Jurkat, Clone E6-1 (cell line): ENCODE results near the gene PSMB3.
"Not testable (repeated sequence)": the region's sequence is repeated elsewhere in the genome, so short reads cannot be mapped to it uniquely, and the experiment has no call there.

ENCODE experiments used
- DNase-seq: peaks from one replicate; pipeline ENCODE4 v3.0.0-alpha.2; 2011; ENCODE audit warnings: low read depth, low spot score
- H3K4me3 ChIP-seq: 2 replicates; pipeline ENCODE4 v1.5.1; 2011; ENCODE audit warnings: mild to moderate bottlenecking, low read length, control low read depth, moderate library complexity

Gene PSMB3

DNA sequence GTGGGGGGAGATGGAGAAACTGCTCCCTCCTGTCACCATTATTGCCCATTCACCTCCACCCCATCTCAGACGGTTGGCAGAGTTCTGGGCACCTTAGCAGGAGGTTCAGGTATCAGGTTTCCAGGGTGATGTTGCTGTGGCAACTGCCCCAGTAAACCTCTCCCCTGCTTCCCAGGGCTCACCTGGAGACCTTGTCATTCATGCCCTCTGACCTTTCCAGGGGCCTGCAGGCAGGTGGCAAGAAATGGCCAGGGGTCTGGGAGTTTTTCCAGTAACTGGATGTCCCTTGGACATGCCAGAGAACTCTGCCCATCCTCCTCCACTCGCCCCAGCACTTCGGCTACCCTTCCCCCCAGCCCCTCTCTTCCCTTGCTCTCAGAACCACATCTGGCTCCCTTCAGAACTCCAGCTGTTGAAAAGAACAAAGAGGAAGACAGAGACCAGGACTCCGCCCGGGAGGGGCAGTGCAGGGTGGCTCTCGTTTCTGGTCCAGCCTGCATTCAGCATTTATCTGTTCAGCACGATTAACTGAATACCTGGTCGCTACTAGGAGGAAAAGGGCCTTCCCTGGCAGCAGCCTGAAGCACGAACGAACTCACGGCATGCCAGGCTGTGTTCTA lies 39.0 kb upstream of the PSMB3 start:
- no peak for DNase-seq
- H3K4me3 ChIP-seq = no peak overlapping the region

- DNase-seq = no peak
Observed at GRCh38 chr17:38715216-38715943, 37.2 kb upstream of the PSMB3 start.

GRCh38 chr17:38716368-38717005 lies 36.1 kb upstream of the PSMB3 start:
- no peak for DNase-seq
- no peak overlapping the region for H3K4me3 ChIP-seq

More at GRCh38 chr17:38715216-38715943, 37.2 kb upstream of the PSMB3 start:
- H3K4me3 ChIP-seq = no peak overlapping the region

DNA sequence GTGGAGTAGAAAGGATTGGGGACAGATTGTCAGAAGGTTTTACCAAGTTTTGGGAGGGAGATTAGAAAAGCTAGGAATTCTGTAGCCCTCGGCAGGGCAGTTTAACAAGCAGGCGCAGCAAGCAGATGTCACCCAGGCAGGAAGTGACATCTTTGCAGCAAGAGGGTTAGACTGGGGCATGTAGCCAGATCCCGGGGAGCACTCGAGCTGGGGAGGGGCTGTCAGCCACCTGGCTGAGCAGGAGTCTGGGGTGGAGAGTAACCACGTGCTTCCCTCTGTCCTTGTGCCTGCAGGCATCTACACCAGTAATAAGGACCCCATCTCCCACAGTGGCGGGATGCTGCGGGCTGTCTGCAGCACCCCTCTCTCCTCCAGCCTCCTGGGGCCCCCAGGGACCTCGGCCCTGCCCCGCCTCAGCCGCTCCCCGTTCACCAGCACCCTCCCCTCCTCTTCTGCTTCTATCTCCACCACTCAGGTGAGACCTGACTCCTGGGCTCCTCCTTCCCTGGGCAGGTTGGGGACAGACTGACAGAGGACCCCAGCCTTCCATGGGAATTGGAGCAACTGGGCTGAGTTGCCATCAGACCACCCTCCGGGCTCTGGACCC lies 35.3 kb upstream of the PSMB3 start:
- no peak overlapping the region for H3K4me3 ChIP-seq
- no peak for DNase-seq

- no peak for DNase-seq
- H3K4me3 ChIP-seq = no peak overlapping the region
Observed at GRCh38 chr17:38719289-38719942, 33.1 kb upstream of the PSMB3 start.

- no peak for DNase-seq
- H3K4me3 ChIP-seq = no peak overlapping the region
Observed at GRCh38 chr17:38719943-38720641, 32.4 kb upstream of the PSMB3 start.

GRCh38 chr17:38720941-38721340 lies 31.6 kb upstream of the PSMB3 start:
- no peak for DNase-seq
- no peak overlapping the region for H3K4me3 ChIP-seq

DNA sequence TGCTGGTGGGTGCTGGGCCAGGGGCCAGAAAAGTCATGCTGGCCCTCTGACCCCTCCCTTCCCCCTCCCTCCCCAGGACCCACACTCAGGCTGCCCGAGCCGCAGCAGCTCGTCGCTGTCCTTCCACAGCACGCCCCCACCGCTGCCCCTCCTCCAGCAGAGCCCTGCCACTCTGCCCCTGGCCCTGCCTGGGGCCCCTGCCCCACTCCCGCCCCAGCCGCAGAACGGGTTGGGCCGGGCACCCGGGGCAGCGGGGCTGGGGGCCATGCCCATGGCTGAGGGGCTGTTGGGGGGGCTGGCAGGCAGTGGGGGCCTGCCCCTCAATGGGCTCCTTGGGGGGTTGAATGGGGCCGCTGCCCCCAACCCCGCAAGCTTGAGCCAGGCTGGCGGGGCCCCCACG lies 30.7 kb upstream of the PSMB3 start:
- DNase-seq = no peak
- H3K4me3 ChIP-seq = no peak overlapping the region

GRCh38 chr17:38724337-38724988 lies 28.1 kb upstream of the PSMB3 start:
- no peak overlapping the region for H3K4me3 ChIP-seq
- DNase-seq = no peak

DNA sequence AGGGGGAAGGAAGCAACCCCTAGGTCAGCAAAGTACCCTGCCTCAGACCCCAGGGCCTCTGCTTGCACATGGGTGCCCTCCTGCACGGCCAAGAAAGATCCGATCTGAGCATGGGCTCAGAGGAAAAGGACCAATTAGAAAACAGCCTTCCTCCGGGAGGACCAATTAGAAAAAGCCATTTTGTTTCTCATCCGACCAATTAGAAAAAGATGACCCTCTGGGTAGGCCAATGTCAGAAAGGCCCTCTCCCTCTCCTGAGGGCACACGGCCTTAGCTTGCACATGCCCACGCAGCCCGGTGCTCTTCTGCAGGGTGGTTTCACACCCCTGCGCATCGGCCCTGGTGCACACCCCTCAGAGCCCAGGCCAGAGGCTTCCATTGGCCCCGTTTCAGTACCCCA lies 27.5 kb upstream of the PSMB3 start:
- no peak for DNase-seq

GRCh38 chr17:38726145-38726544 lies 26.4 kb upstream of the PSMB3 start:
- H3K4me3 ChIP-seq, DNase-seq: not testable (repeated sequence)

More for the DNA sequence above, 27.5 kb upstream of the PSMB3 start:
- no peak overlapping the region for H3K4me3 ChIP-seq

GRCh38 chr17:38727736-38728135 lies 24.8 kb upstream of the PSMB3 start:
- DNase-seq = no peak
- peak overlapping the region; percentile 20; the same call in 1 of the 2 replicates for H3K4me3 ChIP-seq

- H3K4me3 ChIP-seq = no peak overlapping the region
- peak; percentile 98 for DNase-seq
Observed at GRCh38 chr17:38728290-38728831, 24.2 kb upstream of the PSMB3 start.

GRCh38 chr17:38729368-38729885 lies 23.1 kb upstream of the PSMB3 start:
- DNase-seq = no peak
- H3K4me3 ChIP-seq = peak overlapping the region; percentile 45

DNA sequence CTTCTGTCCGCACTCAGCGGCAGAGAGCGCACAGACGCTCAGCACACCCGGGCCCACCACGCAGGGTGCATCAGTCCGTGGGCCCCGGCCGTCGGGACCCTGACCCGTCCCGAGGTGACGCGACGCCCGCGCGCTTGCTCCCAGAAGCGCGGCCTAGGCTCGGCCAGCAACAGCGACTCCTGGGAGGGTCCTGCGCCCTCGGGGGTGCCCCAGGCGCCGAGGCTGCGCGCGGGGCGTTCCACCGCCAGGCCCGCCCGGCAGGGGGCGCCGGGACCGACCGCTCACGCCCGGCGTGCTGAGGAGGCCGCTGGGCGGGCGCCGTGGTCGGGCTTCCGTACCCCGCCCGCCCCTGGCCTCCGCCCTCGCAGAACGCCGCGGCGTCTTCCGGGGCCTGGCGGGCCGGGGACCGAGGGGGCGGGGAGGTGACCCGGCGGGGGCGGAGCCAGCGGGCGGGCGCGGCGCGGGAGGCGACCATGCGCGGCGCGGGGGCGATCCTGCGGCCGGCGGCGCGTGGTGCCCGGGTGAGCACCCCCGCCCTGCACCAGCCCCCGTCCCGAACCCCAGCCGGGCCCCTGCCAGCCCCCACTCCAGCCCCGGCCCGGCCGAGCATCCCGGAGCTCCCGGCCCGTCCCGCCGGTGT lies 22.5 kb upstream of the PSMB3 start, which contains the start of gene CISD3:
Gene CISD3 (plus strand): TSS at position 456 of the 640 bp plus-strand sequence. CDS start 18 bp downstream, at position 474.
- DNase-seq = peak; percentile 76
- peak within 1 kb of the TSS; percentile 94 for H3K4me3 ChIP-seq

- peak overlapping the region; percentile 94 for H3K4me3 ChIP-seq
- DNase-seq = no peak
Observed at GRCh38 chr17:38730526-38731379, 21.8 kb upstream of the PSMB3 start.
